Lower lobe of right lung (tissue), 2 donors: ENCODE data around the gene SERPINA5. TPM values are rescaled to one million over a fixed set of nuclear protein-coding genes. Genes with fewer than 3 reads are reported as not detected.

ENCODE experiments used
- ATAC-seq, 2 donors: fragments of 200-7000 bp; cut with Tn5 transposase; one replicate each; pipeline ENCODE4 v1.9.1; 2020 to 2022; ENCODE audit warnings: mild to moderate bottlenecking in 2 of 2, moderate library complexity in 2 of 2
- DNase-seq: peaks from one replicate; pipeline ENCODE4 v3.0.0-alpha.2; 2020
- H3K27ac ChIP-seq: fragments of 200-600 bp; one replicate; pipeline ENCODE4 v1.8.0; 2022
- H3K27me3 ChIP-seq: fragments of 200-600 bp; one replicate; pipeline ENCODE4 v1.8.0; 2022; ENCODE audit warnings: low read depth
- H3K36me3 ChIP-seq: fragments of 200-600 bp; one replicate; pipeline ENCODE4 v1.8.0; 2022; ENCODE audit warnings: mild to moderate bottlenecking
- H3K4me1 ChIP-seq: fragments of 200-600 bp; one replicate; pipeline ENCODE4 v1.8.0; 2022
- H3K4me3 ChIP-seq: fragments of 200-600 bp; one replicate; pipeline ENCODE4 v1.8.0; 2022; ENCODE audit warnings: mild to moderate bottlenecking
- H3K9me3 ChIP-seq: fragments of 200-600 bp; one replicate; pipeline ENCODE4 v1.8.0; 2022
- CTCF ChIP-seq: fragments of 200-600 bp; IDR thresholded peaks from one replicate; pipeline ENCODE4 v1.8.0; 2022; ENCODE audit warnings: antibody characterized with exemption, mild to moderate bottlenecking
- intact Hi-C: fragments of 100-400 bp; cut with DNase I; formaldehyde crosslinking; loops from one replicate; pipeline ENCODE4 v1.11.0; 2022
- total RNA-seq: library from RNA; stranded (reverse); fragmentation: NEBNext Ultra II Directional; extraction: Animal tissue kit (Norgen Biotek cat#: 25700); gene quantifications from one replicate; pipeline ENCODE4 v1.2.1, GENCODE V29; 2021
- donor health status: DM: no; HTN: yes; CAD: no; lungs with severe emphysema.

SERPINA5 gene
- total RNA-seq, 1 donor from 2014 or later: 0.56 TPM

- H3K9me3 ChIP-seq: no peaks in the 10 kb centered on the region
- ATAC-seq (no peak), DNase-seq (no peak)
- no peak for TF ChIP-seq CTCF
- H3K36me3 ChIP-seq: no peaks in the 10 kb centered on the region
- intact Hi-C loops: no loop called here
- H3K4me3 ChIP-seq: no peak overlapping the region
- H3K27ac ChIP-seq: no peak overlapping the region
- H3K4me1 ChIP-seq: no peaks in the 10 kb centered on the region
- peaks cover 10% of the 10 kb centered on the region for H3K27me3 ChIP-seq
Observed at GRCh38 chr14:94539181-94539580, 42.0 kb upstream of the SERPINA5 start.

- DNase-seq (no peak), ATAC-seq (peak in 1 of 2 donors; percentile 14)
- H3K27me3 ChIP-seq: peaks cover 12% of the 10 kb centered on the region
- H3K4me1 ChIP-seq: no peaks in the 10 kb centered on the region
- no peak for TF ChIP-seq CTCF
- intact Hi-C loops: no loop called here
- no peaks in the 10 kb centered on the region for H3K36me3 ChIP-seq
- no peak overlapping the region for H3K27ac ChIP-seq
- no peaks in the 10 kb centered on the region for H3K9me3 ChIP-seq
- no peak overlapping the region for H3K4me3 ChIP-seq
Observed at GRCh38 chr14:94540031-94540794, 41.0 kb upstream of the SERPINA5 start.

DNA sequence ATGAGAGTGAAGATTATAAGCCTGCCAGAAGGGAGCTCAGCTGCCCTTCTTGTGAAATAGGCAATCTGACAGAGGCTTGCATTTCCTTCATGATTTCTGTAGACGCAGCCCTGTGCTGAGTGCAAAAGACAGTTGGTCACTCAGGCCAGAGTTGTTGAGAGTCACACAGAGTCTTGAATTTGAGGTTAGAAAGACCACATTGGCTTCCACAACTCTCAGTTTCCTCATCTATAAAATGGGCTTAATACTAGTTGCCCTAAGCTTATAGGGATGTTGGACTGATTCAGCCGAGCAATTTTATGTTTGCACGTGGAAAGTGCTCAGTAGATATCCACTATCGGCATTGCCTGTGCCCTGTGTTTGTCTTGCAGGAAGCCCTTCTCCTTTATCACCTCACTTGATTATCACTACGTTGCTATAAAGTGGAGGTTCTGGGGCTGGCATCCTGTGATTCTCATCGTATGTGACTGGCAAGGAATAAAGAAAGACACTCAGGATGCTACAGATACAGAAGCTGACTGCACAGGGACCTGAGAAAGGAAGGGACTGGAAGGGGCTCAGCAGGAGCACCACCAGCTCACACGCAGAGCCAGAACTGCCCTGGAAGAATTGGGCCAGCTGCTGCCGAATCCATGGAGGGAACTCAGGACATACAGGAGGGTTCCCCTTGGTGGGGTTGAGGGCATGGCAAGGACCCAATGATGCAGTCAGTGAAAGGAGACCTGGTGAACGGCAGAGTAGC, 39.8 kb upstream of the SERPINA5 start:
- ATAC-seq: no peak
- intact Hi-C loops: no loop called here

DNA sequence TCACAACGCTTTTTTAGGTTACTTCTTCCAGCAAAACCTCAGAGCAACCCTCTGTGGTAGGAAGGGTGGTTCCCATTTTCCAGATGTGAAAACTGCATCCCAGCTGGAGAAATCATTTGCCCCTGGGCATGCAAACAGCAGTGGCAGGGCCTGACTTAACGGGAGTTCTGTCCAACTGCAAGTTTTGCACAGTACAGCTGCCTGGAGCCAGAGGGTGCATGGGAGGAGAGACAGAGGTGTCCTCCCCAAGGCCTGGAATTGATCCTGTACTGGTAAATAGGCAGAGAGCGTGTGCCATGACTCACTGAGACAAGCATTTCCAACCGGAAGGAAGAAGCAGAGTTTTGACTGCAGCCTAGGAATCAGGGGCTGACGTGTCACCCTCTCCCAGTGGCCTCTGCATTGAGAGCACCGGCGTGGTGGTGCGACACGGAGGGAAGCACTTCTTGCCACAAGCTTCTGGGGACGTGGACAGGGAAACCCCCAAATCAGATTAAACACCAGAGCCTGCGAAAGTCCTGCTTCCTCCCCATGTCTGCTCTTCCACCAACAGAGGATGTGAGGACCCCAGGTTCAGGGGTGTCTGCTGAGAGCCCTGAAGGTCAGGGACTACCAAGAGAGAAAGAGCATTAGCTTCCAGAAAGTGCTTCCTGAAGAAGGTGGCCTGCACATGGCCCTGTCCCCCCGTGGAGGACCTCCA, 39.0 kb upstream of the SERPINA5 start:
- DNase-seq: no peak
- no peak for ATAC-seq
- TF ChIP-seq CTCF: no peak
- Histone ChIP-seq H3K9me3 (no peaks in the 10 kb centered on the region), H3K4me3 (no peak overlapping the region), H3K4me1 (no peaks in the 10 kb centered on the region), H3K27me3 (peaks cover 11% of the 10 kb centered on the region), H3K27ac (no peak overlapping the region), H3K36me3 (no peaks in the 10 kb centered on the region)
- intact Hi-C loops: no loop called here

More for the DNA sequence above, 39.8 kb upstream of the SERPINA5 start:
- Histone ChIP-seq H3K4me1 (no peaks in the 10 kb centered on the region), H3K4me3 (no peak overlapping the region), H3K9me3 (no peaks in the 10 kb centered on the region), H3K27ac (no peak overlapping the region), H3K27me3 (peaks cover 11% of the 10 kb centered on the region), H3K36me3 (no peaks in the 10 kb centered on the region)
- no peak for DNase-seq
- no peak for TF ChIP-seq CTCF

DNA sequence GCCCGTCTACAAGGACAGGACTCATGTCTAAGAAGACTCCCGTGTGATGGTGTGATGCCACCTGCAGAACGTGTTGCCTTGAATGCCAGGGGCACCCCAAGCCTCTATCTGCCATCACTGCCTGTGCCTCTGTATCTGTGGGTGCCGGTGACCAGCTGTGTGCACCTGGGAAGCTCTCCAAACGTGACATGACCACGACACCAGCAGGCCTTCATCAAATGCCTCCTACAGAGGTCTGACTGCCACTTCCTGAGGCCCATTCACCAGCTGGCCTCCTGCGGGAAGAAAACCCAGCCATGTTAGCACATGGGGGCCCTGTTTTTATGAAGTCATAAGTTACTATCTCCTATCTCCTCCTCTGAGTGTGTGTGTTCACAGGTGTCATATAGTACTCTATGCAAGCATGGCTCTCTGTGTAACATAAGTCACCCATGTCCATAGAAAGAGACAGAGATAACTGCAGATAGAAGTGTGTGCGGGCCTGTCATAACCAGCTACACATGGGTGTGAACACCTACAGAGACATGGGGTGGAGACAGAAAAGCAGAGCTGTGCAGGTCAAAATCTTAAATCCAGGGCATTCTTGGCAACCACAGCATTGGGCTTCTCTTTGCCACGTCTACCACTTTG, 38.3 kb upstream of the SERPINA5 start:
- Histone ChIP-seq H3K27me3 (peaks cover 11% of the 10 kb centered on the region), H3K36me3 (no peaks in the 10 kb centered on the region), H3K27ac (no peak overlapping the region), H3K4me3 (no peak overlapping the region), H3K9me3 (no peaks in the 10 kb centered on the region), H3K4me1 (no peaks in the 10 kb centered on the region)
- ATAC-seq (no peak), DNase-seq (no peak)
- no peak for TF ChIP-seq CTCF
- intact Hi-C loops: no loop called here
